GM19043 (cell line): ENCODE data around the gene PPP4R3A.
"Not testable (repeated sequence)": the region's sequence is repeated elsewhere in the genome, so short reads cannot be mapped to it uniquely, and the experiment has no call there.

Source experiments
- ATAC-seq: cut with Tn5 transposase; IDR thresholded peaks from one replicate; pipeline ENCODE4 v1.9.1; 2021; ENCODE audit warnings: low read depth; ENCODE audit not compliant: unreplicated experiment

Gene PPP4R3A

DNA sequence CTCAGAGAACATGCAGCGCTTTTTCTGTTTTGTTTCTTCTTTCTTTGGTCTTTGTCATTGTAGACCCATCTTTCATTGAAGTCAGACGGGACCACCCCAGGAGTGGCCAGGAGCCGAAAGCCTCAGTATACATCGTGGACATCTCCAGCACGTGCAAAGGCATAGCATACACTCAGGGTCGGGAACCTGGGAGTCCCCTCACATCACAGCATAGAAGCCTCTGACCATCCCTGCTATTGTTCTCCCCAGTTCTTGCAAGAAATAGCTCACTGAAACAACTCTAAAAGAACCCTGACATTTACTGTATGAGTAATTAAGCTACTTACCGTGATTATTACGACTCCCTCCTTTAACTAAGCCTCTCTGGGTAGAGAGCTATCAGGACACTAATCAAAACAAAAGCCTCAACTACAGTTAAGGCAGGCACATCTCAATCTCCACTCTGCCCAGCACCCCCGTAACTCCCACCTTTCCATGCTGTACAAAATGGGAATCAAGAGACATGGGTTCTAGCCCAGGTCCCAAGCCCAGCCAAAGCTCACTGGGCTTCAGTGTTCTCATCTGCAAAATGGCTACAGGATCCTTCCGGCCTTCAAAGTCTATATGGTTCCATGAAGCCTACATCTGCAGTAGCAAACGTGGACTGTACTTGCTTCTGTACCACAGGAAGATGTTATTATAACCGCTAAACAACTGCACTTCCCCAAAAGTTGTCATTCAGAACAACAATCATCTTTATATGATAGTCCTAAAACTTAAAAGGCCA is 99.2 kb downstream of the PPP4R3A start:
- no peak for ATAC-seq

DNA sequence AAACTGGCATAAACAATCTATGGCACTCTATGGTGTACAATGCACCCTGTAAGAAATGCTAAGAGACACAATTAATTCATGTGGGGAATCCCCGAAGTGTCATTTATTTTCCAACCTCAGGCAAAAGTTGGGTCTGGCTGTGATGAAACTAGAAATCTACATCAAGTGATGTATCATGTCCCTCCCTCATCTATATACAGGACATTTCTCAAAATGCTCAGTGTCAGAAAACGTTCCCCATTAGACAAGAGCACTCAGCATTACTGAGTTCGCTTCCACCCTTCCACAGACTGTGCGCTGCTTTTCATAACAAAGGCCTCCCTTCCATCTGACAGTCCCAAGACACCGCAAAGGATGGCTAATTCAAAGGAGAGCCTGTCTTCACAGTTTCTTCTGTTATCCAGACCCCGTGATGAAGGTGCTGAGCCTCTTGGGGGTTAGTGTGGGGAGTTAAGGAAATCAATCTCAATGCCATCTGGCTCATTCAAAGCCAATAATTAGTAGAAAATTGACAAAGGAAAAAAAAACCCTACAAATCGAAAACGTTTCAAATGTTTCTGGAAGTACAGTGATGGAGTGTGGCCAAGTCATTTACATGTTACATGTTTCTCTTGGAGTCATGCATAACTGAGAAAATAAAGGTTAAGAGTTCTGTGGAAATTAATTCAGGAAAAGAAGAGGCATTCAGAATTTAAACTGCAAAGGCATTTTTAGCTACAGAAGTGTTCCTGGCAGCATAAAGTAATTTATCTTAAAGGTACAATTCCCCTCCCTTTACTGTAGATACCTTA is 100.0 kb downstream of the PPP4R3A start:
- no peak for ATAC-seq

DNA sequence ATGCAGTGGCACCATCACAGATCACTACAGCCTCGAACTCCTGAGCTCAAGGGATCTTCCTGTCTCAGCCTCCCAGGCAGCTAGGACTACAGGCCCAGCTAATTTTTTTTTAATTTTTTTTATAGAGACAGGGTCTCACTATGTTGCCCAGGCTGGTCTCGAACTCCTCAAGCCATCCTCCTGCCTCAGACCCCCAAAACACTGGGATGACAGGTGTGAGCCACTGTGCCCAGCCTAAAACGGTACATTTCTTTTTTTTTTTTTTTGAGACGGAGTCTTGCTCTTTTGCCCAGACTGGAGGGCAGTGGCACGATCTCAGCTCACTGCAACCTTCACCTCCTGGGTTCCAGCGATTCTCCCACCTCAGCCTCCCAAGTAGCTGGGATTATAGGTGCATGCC is 100.9 kb downstream of the PPP4R3A start:
- not testable (repeated sequence) for ATAC-seq
